HG03159 (cell line): Measurements from ENCODE around the gene RFK.

Source experiments
- ATAC-seq: cut with Tn5 transposase; IDR thresholded peaks from one replicate; pipeline ENCODE4 v1.9.1; 2021; ENCODE audit warnings: mild to moderate bottlenecking, moderate library complexity; ENCODE audit not compliant: unreplicated experiment

Gene RFK

GRCh38 chr9:76336027-76336426, 58.2 kb downstream of the RFK start:
- ATAC-seq: no peak
